ENCODE results near the gene CRNN. TPM values are rescaled to one million over a fixed set of nuclear protein-coding genes. Genes with fewer than 3 reads are reported as not detected.
A peak's percentile ranks its signal among the peaks of the same experiment; 100 is the strongest.

Gene CRNN
- not detected for total RNA-seq
- not detected for polyA plus RNA-seq

- H3K4me3 ChIP-seq (ENCODE audit: low read length in 2 of 2), result no peak within 1 kb of the TSS
- no peaks in the 10 kb centered on the region for H3K9me3 ChIP-seq (ENCODE audit: control insufficient read depth in 1 of 2, low read length in 2 of 2)
- Mint-ChIP-seq H3K4me1 (no peaks in the 10 kb centered on the region), H3K9me3 (no peaks in the 10 kb centered on the region), H3K4me3 (no peak within 1 kb of the TSS), H3K27me3 (peaks cover 19 to 21% of the 10 kb centered on the region in 2 donors), H3K36me3 (no peaks in the 10 kb centered on the region), H3K27ac (no peak within 1 kb of the TSS)
- H3K27me3 ChIP-seq (ENCODE audit: insufficient read depth, low read length), result no peaks in the 10 kb centered on the region
- intact Hi-C loops (cut with micrococcal nuclease), result no loop called here
- CTCF ChIA-PET (ENCODE audit: partially characterized antibody), result interaction anchor here (0.6 kb wide), 1 partner anchor 11 kb away, joined by 3 read pairs; no protein-coding TSS in a partner anchor
- no peak within 1 kb of the TSS for H3K27ac ChIP-seq (ENCODE audit: low read depth, low read length)
- H3K4me1 ChIP-seq (ENCODE audit: insufficient read depth, low read length), result no peaks in the 10 kb centered on the region
- DNase-seq, result no peak
- no peaks in the 10 kb centered on the region for H3K36me3 ChIP-seq (ENCODE audit: insufficient read depth, low read length)
- POLR2A ChIA-PET (ENCODE audit: partially characterized antibody), result no interaction called here
Measured at GRCh38 chr1:152413909-152414308, at the start of gene CRNN. Gene CRNN, minus strand, starts transcription at chr1:152414263. Its CDS starts 2,030 bp downstream, at chr1:152412233.

DNA sequence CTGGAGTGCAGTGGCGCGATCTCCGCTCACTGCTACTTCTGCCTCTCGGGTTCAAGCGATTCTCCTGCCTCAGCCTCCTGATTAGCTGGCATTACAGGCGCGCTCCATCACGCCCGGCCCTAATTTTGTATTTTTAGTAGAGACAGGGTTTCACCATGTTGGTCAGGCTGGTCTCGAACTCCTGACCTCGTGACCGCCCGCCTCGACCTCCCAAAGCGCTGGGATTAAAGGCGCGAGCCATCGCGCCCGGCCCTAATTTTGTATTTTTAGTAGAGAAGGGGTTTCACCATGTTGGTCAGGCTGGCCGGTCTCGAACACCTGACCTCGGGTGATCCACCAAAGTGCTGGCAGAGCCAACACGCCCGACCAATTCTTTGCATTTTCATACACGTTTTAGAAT is 48.6 kb upstream of the CRNN start:
- peaks cover 24 to 36% (median 30%) of the 10 kb centered on the region in 4 donors for H3K4me1 Mint-ChIP-seq
- H3K36me3 Mint-ChIP-seq, result no peaks in the 10 kb centered on the region
- H3K27ac Mint-ChIP-seq, result no peak overlapping the region
- no peaks in the 10 kb centered on the region for H3K36me3 ChIP-seq (ENCODE audit: insufficient read depth, low read length)
- no peak overlapping the region for H3K4me3 Mint-ChIP-seq
- H3K9me3 Mint-ChIP-seq, result peaks cover 0 to 13% (median 0%) of the 10 kb centered on the region in 8 donors
- no peaks in the 10 kb centered on the region for H3K9me3 ChIP-seq (ENCODE audit: control insufficient read depth in 1 of 2, low read length in 2 of 2)
- H3K27me3 Mint-ChIP-seq, result peaks cover 3 to 11% of the 10 kb centered on the region in 2 donors
- intact Hi-C loops (cut with micrococcal nuclease), result no loop called here
- DNase-seq, result no peak
- no peak overlapping the region for H3K4me3 ChIP-seq (ENCODE audit: low read length in 2 of 2)
- H3K4me1 ChIP-seq (ENCODE audit: insufficient read depth, low read length), result peaks cover 15% of the 10 kb centered on the region
- H3K27ac ChIP-seq (ENCODE audit: low read depth, low read length), result no peak overlapping the region
- ChIA-PET POLR2A (ENCODE audit: partially characterized antibody) (no interaction called here), CTCF (ENCODE audit: partially characterized antibody) (interaction anchor here (0.7 to 6.0 kb wide), 5 partner anchors 21 to 409 kb away, joined by 3 to 326 read pairs (median 3); no protein-coding TSS in a partner anchor)
- no peaks in the 10 kb centered on the region for H3K27me3 ChIP-seq (ENCODE audit: insufficient read depth, low read length)

GRCh38 chr1:152461544-152461943 is 47.5 kb upstream of the CRNN start:
- peak overlapping the region in 2 of 8 donors; percentile 40 to 79 for H3K4me3 Mint-ChIP-seq
- CTCF ChIA-PET (ENCODE audit: partially characterized antibody), result interaction anchor here (0.9 to 6.0 kb wide), 3 partner anchors 21 to 282 kb away, joined by 3 to 326 read pairs (median 3); no protein-coding TSS in a partner anchor

GRCh38 chr1:152460529-152460899 is 46.5 kb upstream of the CRNN start:
- intact Hi-C loops (cut with micrococcal nuclease), result no loop called here
- Histone ChIP-seq H3K4me1 (ENCODE audit: insufficient read depth, low read length) (peaks cover 15% of the 10 kb centered on the region), H3K4me3 (ENCODE audit: low read length in 2 of 2) (no peak overlapping the region), H3K36me3 (ENCODE audit: insufficient read depth, low read length) (no peaks in the 10 kb centered on the region), H3K27me3 (ENCODE audit: insufficient read depth, low read length) (no peaks in the 10 kb centered on the region), H3K9me3 (ENCODE audit: control insufficient read depth in 1 of 2, low read length in 2 of 2) (no peaks in the 10 kb centered on the region), H3K27ac (ENCODE audit: low read depth, low read length) (peak overlapping the region; percentile 39)
- H3K36me3 Mint-ChIP-seq, result no peaks in the 10 kb centered on the region
- peaks cover 2 to 4% of the 10 kb centered on the region in 2 donors for H3K27me3 Mint-ChIP-seq
- H3K27ac Mint-ChIP-seq, result peak overlapping the region in 5 of 7 donors; percentile 10 to 97 (median 72)
- H3K4me3 Mint-ChIP-seq, result peak overlapping the region in 6 of 8 donors; percentile 41 to 88 (median 78)
- CTCF ChIA-PET (ENCODE audit: partially characterized antibody), result interaction anchor here (0.8 to 6.0 kb wide), 16 partner anchors 10 to 416 kb away, joined by 3 to 326 read pairs (median 26); no protein-coding TSS in a partner anchor
- POLR2A ChIA-PET (ENCODE audit: partially characterized antibody), result interaction anchor here (1.0 to 3.2 kb wide), 3 partner anchors 10 to 412 kb away, joined by 3 to 44 read pairs (median 4); no protein-coding TSS in a partner anchor
- no peak for DNase-seq
- H3K9me3 Mint-ChIP-seq, result peaks cover 0 to under 1% (median 0%) of the 10 kb centered on the region in 8 donors
- H3K4me1 Mint-ChIP-seq, result peaks cover 24 to 36% (median 30%) of the 10 kb centered on the region in 4 donors

More at GRCh38 chr1:152461544-152461943, 47.5 kb upstream of the CRNN start:
- intact Hi-C loops (cut with micrococcal nuclease), result no loop called here
- H3K36me3 Mint-ChIP-seq, result no peaks in the 10 kb centered on the region
- no peaks in the 10 kb centered on the region for H3K9me3 ChIP-seq (ENCODE audit: control insufficient read depth in 1 of 2, low read length in 2 of 2)
- peaks cover 24 to 36% (median 30%) of the 10 kb centered on the region in 4 donors for H3K4me1 Mint-ChIP-seq
- H3K27ac ChIP-seq (ENCODE audit: low read depth, low read length), result no peak overlapping the region
- peaks cover 0 to 6% of the 10 kb centered on the region in 2 donors for H3K27me3 Mint-ChIP-seq
- POLR2A ChIA-PET (ENCODE audit: partially characterized antibody), result no interaction called here
- DNase-seq, result peak; percentile 62 to 72 (median 69)
- H3K27me3 ChIP-seq (ENCODE audit: insufficient read depth, low read length), result no peaks in the 10 kb centered on the region
- peaks cover 15% of the 10 kb centered on the region for H3K4me1 ChIP-seq (ENCODE audit: insufficient read depth, low read length)
- H3K4me3 ChIP-seq (ENCODE audit: low read length in 2 of 2), result no peak overlapping the region
- H3K27ac Mint-ChIP-seq, result peak overlapping the region in 4 of 7 donors; percentile 45 to 83 (median 74)
- H3K9me3 Mint-ChIP-seq, result peaks cover 0 to 6% (median 0%) of the 10 kb centered on the region in 8 donors
- no peaks in the 10 kb centered on the region for H3K36me3 ChIP-seq (ENCODE audit: insufficient read depth, low read length)

GRCh38 chr1:152459596-152460528 is 45.8 kb upstream of the CRNN start:
- intact Hi-C loops (cut with micrococcal nuclease), result loop anchor here (5.0 kb wide), 1 partner anchor 68 kb away; no protein-coding TSS in a partner anchor
- Histone ChIP-seq H3K27me3 (ENCODE audit: insufficient read depth, low read length) (no peaks in the 10 kb centered on the region), H3K4me3 (ENCODE audit: low read length in 2 of 2) (peak overlapping the region in 1 of 2 donors; percentile 9), H3K4me1 (ENCODE audit: insufficient read depth, low read length) (peaks cover 15% of the 10 kb centered on the region), H3K9me3 (ENCODE audit: control insufficient read depth in 1 of 2, low read length in 2 of 2) (no peaks in the 10 kb centered on the region), H3K27ac (ENCODE audit: low read depth, low read length) (peak overlapping the region; percentile 39), H3K36me3 (ENCODE audit: insufficient read depth, low read length) (no peaks in the 10 kb centered on the region)
- Mint-ChIP-seq H3K4me3 (peak overlapping the region; percentile 61 to 88 (median 80)), H3K4me1 (peaks cover 24 to 36% (median 30%) of the 10 kb centered on the region in 4 donors), H3K9me3 (no peaks in the 10 kb centered on the region), H3K27me3 (peaks cover 2 to 4% of the 10 kb centered on the region in 2 donors), H3K27ac (peak overlapping the region; percentile 49 to 97 (median 87)), H3K36me3 (no peaks in the 10 kb centered on the region)
- peak; percentile 70 to 72 (median 71) for DNase-seq
- POLR2A ChIA-PET (ENCODE audit: partially characterized antibody), result interaction anchor here (0.6 to 3.2 kb wide), 7 partner anchors 11 to 511 kb away, joined by 3 to 44 read pairs (median 4); no protein-coding TSS in a partner anchor
- CTCF ChIA-PET (ENCODE audit: partially characterized antibody), result interaction anchor here (0.7 to 6.0 kb wide), 35 partner anchors 8 to 492 kb away, joined by 3 to 326 read pairs (median 7); no protein-coding TSS in a partner anchor

DNA sequence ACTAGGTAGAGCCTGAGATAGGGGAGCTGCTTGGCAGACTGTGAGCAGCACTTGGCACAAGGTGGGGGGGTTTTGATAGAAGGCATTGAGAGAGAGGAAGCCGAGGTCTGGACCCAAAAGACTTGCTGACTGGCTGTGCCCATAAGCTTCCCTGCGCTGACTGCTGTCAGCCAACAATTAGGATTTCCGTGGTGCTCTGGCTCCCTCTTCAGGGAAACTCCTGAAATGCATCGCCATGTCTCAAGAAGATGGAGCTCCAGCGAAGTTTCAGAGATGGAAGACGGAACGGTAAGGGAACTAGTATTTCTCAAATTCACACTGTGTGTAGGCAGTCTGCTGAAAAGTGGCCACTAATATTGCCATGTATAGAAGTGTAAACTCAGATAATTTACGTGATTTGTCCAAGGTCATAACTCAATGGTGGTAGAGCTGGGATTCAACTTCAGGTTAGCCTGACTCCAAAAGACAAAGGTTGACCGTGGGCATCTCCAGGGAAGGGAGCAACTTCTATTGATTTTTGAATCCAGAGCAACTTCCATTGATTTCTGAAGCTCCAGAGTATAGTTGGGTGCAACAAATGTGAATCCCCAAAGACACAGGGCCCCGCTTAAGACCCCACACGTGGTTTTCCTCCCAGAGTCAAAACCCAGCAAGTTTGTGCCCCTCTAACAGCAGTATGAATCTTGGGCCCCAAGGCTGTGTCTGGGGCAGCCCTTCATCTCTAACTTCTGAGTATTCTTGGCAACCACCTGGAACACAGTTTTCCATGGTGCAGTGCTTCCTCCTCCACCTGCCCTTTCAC is 44.5 kb upstream of the CRNN start:
- Histone ChIP-seq H3K4me3 (ENCODE audit: low read length in 2 of 2) (no peak overlapping the region), H3K27me3 (ENCODE audit: insufficient read depth, low read length) (no peaks in the 10 kb centered on the region), H3K9me3 (ENCODE audit: control insufficient read depth in 1 of 2, low read length in 2 of 2) (no peaks in the 10 kb centered on the region), H3K4me1 (ENCODE audit: insufficient read depth, low read length) (peaks cover 15% of the 10 kb centered on the region), H3K36me3 (ENCODE audit: insufficient read depth, low read length) (no peaks in the 10 kb centered on the region), H3K27ac (ENCODE audit: low read depth, low read length) (no peak overlapping the region)
- H3K36me3 Mint-ChIP-seq, result no peaks in the 10 kb centered on the region
- CTCF ChIA-PET (ENCODE audit: partially characterized antibody), result interaction anchor here (0.6 to 6.0 kb wide), 51 partner anchors 9 to 491 kb away, joined by 3 to 326 read pairs (median 6); partner anchors contain the start of genes FLG2 and S100A11
- H3K4me1 Mint-ChIP-seq, result peaks cover 24 to 33% (median 30%) of the 10 kb centered on the region in 4 donors
- peaks cover 2% of the 10 kb centered on the region in 2 donors for H3K27me3 Mint-ChIP-seq
- DNase-seq, result peak; percentile 76 to 83 (median 79)
- intact Hi-C loops (cut with micrococcal nuclease), result loop anchor here (1.0 to 5.0 kb wide), 5 partner anchors 17 to 406 kb away; no protein-coding TSS in a partner anchor
- H3K9me3 Mint-ChIP-seq, result no peaks in the 10 kb centered on the region
- peak overlapping the region; percentile 3 to 88 (median 59) for H3K4me3 Mint-ChIP-seq
- POLR2A ChIA-PET (ENCODE audit: partially characterized antibody), result interaction anchor here (0.6 to 3.2 kb wide), 10 partner anchors 10 to 423 kb away, joined by 3 to 44 read pairs (median 4); no protein-coding TSS in a partner anchor
- H3K27ac Mint-ChIP-seq, result peak overlapping the region; percentile 1 to 87 (median 75)
